T-helper 2 cell (primary cell): ENCODE data around the gene ADGRV1.
"Not testable (repeated sequence)": the region's sequence is repeated elsewhere in the genome, so short reads cannot be mapped to it uniquely, and the experiment has no call there.

Experiments used
- DNase-seq, 5 experiments: peaks; one replicate each; pipeline versions ENCODE4 v3.0.0 to v3.0.0-alpha.2; 2012 to 2022

The ADGRV1 gene

GRCh38 chr5:90957906-90958305 is 399.3 kb downstream of the ADGRV1 start:
- no peak for DNase-seq

GRCh38 chr5:90959262-90959661 is 400.7 kb downstream of the ADGRV1 start:
- DNase-seq = no peak

DNA sequence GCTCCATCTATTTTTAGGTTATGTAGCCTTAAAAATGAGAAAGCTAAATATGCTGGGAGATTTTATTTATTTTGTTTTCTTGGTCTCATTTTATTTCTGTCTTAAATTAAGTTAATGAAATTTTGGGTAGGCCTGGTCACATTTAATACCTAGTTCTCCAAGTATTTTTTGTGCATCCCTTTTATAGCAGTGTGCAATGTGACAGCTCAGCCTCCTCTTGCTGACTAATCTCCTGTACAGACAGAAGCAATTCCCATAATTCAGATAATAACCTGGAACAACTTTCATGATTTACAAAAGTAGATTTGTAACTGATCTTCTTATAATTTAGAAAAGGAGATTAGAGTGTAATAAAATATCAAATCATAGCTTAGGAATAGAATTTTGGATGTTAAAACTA is 403.9 kb downstream of the ADGRV1 start:
- no peak for DNase-seq

DNA sequence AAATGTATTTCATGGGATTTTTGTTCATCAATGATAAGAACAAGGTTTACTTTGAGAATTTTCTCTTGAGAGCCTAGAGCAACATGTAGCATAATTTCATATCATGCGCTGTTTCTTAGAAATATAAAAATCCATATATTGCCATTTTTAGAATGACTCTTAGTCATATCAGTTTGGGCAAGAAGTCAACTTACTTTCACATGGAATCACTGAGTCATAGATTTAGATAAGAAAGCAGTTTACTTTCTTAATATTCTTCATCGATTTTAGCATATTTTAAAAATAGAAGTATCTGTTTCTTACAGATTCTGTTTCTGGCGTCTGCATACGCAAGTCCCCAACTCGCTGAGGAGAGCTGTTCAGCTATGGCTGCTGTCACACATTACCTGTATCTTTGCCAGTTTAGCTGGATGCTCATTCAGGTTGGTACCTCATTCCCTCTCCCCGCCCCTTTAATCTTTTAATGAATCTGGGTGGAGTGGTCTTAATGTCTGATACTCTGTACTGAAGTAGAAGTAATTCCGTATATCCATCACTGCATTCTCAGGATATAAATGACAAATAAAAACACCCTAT is 406.6 kb downstream of the ADGRV1 start:
- DNase-seq = peak in 1 of 5 experiments; percentile 42

DNA sequence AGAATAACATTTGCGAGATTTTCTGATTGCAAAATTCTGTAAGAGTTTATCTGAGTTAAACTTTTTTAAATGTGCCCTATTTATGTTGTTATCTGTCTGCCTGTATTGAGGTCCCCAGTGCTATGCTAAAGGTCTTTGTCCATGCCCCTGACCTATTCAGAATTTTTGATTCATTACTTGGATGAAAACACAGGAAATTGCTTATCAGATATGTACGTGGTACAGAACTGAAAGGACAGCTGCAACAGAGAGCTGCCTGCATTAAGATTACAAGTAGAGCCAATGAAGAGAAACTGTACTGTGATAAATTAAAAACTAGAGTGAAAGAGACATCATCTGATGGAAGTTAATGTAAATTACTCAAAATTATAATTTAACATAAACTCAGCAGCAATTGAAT is 408.8 kb downstream of the ADGRV1 start:
- DNase-seq = peak in 1 of 5 experiments; percentile 55

DNA sequence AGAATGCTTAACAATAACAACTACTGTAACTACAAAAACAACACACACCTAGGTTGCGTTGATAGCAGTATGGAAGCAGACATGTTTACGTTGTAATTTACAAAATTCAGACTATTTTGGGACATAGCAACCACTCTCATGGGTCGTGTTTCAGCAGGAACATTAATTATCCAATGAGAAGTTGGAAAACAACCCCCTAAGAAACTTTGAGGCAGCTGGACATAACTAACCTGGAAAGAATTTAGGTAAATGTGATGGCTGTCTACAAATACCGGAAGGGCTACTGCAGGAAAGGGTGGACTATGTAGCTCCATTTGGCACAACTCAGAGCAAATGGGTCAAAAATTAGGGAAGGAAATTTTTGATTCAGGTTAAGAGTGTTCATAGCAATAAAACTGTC is 409.3 kb downstream of the ADGRV1 start:
- no peak for DNase-seq

DNA sequence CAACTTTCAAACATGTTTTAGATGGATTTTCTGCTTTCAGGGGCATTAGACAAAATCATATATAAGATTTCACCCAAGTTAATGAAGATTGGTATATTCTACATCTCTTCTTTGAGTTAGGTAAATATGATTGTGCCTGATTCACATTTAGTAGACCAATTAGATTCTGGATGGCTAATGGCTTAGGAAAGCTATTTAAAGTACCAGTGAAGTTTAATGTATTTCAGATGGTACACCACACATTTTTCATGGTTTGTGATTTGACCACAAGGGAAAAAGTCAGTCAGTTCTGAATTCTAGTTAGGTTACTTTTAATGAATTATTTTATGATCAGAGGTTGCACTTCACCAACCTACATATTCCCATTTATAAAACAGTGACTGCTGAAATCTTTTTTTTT is 409.7 kb downstream of the ADGRV1 start:
- DNase-seq = peak in 1 of 5 experiments; percentile 21

DNA sequence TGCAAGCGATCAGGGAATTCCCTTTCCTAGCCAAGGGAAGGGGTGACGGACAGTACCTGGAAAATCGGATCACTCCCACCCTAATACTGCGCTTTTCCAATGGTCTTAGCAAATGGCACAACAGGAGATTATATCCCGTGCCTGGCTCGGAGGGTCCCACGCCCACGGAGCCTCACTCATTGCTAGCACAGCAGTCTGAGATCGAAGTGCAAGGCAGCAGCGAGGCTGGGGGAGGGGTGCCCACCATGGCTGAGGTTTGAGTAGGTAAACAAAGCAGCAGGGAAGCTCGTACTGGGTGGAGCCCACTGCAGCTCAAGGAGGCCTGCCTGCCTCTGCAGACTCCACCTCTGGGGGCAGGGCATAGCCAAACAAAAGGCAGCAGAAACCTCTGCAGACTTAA is 411.3 kb downstream of the ADGRV1 start:
- DNase-seq = not testable (repeated sequence)

DNA sequence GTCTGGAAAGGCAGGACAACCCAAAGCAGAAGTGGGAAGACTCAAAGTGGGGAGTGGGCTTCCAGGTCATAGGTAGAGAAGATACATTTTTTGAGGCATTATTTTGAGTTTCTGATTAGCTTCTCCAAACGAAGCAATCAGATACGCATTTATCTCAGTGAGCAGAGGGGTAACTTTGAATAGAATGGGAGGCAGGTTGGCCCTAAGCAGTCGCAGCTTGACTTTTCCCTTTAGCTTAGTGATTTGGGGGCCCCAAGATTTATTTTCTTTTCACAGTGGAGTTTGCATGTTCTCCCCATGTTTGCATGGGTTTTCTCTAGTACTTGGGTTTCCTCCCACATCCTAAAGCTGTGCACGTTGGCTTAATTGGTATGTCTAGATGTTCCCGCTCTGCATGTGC is 422.6 kb downstream of the ADGRV1 start:
- DNase-seq = no peak

DNA sequence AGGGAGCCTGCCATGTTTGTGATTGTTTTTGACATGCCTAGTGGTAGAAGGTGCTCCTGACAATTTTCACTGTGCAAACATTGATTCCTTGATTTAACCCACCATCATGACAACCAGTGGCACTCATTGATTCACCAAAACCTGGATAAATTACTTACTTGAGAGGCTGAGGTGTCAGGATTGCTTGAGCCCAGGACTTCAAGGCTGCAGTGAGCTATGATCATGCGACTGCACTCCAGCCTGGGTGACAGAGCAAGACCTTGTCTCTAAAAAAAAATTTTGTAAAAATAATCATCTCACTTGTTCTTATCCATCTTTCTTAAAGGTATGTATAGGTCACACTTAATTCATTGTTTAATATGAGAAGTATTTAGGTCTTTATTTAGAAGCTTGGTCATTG is 423.2 kb downstream of the ADGRV1 start:
- DNase-seq = no peak

DNA sequence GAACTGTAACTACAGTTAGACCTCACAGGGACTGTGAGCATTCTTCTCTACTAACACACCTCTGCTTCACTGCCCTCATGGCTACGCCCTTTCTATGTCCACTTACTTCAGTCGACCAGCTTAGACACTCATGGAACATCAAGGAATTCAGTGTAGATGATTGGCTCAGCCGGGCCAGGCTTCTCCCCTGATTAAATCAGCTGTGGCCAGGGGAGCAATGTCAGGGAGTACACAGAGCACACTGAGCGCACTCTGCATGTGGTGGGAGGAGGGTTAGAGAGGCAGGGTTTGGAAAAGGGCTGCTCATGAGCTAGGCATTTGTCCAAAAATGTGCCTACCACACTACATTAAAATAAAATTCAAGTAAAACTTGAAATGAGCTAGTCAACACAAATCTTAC is 424.0 kb downstream of the ADGRV1 start:
- DNase-seq = no peak

- no peak for DNase-seq
Measured at GRCh38 chr5:90983148-90983547, 424.6 kb downstream of the ADGRV1 start.

DNA sequence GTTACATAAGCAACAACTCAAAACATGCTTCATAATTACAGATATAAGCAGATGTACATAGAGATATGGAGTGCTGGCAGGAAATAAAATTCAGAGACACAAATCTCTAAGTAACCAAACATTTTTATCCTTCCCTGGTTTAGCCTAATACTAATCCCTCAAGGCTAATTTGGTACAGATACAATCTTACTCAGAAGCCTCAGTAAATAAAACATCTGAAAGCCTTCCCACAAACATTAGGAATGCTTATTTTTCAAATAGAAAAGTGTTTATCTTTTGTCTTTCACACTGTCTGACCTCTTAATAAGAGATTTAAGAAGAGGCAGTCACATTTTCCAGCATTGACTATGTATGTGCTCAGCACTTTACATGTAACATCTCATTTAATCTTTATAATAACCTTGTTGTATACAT is 425.1 kb downstream of the ADGRV1 start:
- DNase-seq = no peak

GRCh38 chr5:90985341-90985740 is 426.7 kb downstream of the ADGRV1 start:
- no peak for DNase-seq

GRCh38 chr5:90987726-90988125 is 429.1 kb downstream of the ADGRV1 start:
- DNase-seq = no peak

DNA sequence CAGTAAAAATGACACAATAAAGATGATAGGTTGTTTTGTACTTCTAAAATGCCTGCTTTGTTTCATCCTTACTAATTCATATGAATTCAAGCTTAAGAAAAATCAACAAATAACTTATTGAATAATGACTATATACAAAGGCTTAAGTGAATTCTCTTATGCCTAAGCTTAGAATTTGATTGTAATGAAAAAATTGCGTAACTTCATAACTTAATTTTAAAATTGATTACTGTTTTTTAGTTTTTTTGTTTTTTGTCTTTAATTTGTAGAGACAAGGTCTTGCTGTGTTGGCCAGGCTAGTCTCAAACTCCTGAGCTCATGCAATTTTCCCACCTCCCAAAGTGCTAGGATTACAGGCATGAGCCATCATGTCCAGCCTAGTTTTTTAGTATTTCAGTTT is 432.6 kb downstream of the ADGRV1 start:
- no peak for DNase-seq

GRCh38 chr5:90994796-90995195 is 436.2 kb downstream of the ADGRV1 start:
- DNase-seq = no peak

DNA sequence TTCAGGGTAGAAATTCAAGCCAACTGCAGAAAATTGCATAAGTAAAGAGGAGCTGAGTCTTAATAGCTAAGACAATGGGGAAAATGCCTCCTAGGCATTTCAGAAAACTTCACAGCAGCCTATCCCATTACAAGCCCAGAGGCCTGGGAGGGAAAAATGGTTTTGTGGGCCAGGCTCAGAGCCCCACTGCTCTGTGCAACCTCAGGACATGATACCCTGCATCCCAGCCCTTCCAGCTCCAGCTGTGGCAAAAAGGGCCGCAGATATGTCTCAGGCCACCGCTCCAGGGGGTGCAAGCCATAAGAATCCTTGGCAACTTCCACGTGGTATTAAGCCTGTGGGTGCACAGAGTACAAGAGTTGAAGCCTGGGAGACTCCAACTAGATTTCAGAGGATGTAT is 437.5 kb downstream of the ADGRV1 start:
- DNase-seq = no peak

DNA sequence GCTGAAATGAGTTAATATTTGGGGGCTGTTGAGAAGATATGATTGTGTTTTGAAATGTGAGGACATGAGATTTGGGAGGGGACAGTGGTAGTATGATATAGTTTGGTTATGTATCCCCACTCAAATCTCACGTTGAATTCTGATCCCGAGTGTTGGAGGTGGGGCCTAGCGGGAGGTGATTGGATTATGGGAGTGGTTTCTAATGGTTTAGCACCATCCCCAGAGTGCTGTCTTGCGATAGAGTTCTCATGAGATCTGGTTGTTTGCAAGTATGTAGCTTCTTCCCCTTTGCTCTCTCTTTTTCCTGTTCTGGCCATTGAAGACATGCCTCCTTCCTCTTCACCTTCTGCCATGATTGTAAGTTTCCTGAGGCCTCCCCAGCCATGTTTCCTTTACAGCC is 438.5 kb downstream of the ADGRV1 start:
- no peak for DNase-seq

GRCh38 chr5:91000743-91001142 is 442.1 kb downstream of the ADGRV1 start:
- no peak for DNase-seq

- no peak for DNase-seq
Measured at GRCh38 chr5:91006713-91007112, 448.1 kb downstream of the ADGRV1 start.

- no peak for DNase-seq
Measured at GRCh38 chr5:91007251-91007650, 448.7 kb downstream of the ADGRV1 start.

- DNase-seq = no peak
Measured at GRCh38 chr5:91007780-91008402, 449.3 kb downstream of the ADGRV1 start.

DNA sequence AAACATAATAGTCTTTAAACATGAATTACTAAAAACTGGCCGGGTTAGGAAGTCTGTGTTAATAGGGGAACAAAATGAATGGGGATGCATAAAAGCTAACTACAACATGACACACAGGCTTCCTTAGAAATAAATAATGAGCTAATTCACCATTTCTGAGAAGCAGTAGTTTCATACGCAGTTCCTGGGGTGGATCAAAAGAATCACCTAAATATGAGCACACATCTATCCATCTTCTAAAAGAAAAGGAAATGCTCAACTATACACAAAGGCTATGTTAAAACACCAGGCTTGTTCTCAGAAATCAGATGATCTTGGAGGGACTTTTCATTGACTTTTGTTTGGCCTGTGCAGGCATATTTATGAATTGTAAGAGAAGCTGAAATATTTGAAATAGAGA is 451.5 kb downstream of the ADGRV1 start:
- DNase-seq = no peak

GRCh38 chr5:91011029-91011428 is 452.4 kb downstream of the ADGRV1 start:
- no peak for DNase-seq
